ENCODE measurements around the gene SHC3. TPM values are rescaled to one million over a fixed set of nuclear protein-coding genes. Genes with fewer than 3 reads are reported as not detected.

Gene SHC3
- total and polyA plus RNA-seq, 2 donors (not counting 3 experiments of a cell fraction or from before 2014, with no cell fraction given): 1.0 to 2.0 TPM

DNA sequence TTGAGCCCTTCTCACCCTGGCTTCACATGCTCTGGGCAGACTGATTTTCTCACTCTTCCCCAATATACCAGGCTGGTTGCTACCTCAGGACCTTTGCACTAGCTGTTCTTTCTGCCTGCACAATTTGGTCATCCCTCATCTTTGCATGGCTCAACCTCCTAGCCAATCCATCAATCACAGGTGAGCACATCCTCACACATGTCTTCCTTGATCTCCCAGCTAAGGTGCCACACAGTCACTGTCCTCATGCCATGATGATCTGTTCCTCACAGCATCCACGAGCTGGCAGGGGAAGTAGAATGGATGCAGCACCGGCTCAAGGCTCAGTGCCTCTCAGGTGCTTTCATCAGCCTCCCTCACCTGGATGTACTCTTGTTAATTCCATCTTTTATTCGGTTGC lies 218.0 kb downstream of the SHC3 start:
- no TSS peak for BruUV-seq (replicated peaks)
- dilution Hi-C loops (cut with MboI; ENCODE audit: extremely low pct_ligation_motif_present, low sequenced_read_pairs): no loop called here
- TF ChIP-seq GATA2 (IDR thresholded peaks at IDR 0.05; ENCODE audit: insufficient read depth, insufficient read length, low read depth, low read length) (no peak), FOS (IDR thresholded peaks at IDR 0.05; ENCODE audit: borderline replicate concordance, insufficient read depth, low read length) (no peak), EZH2 (IDR thresholded peaks at IDR 0.05; ENCODE audit: borderline replicate concordance, low read depth, low read length, severe bottlenecking) (no peak), POLR2AphosphoS5 (IDR thresholded peaks at IDR 0.05; ENCODE audit: insufficient read depth, low read depth, low read length) (no peak), JUN (IDR thresholded peaks at IDR 0.05; ENCODE audit: borderline replicate concordance, insufficient read depth, insufficient read length, low read depth) (no peak), MYC (IDR thresholded peaks at IDR 0.05; ENCODE audit: low read depth, low read length) (no peak), POLR2A (IDR thresholded peaks at IDR 0.05; ENCODE audit: low read depth, low read length) (no peak)
- TF ChIP-seq, protein P1, sequence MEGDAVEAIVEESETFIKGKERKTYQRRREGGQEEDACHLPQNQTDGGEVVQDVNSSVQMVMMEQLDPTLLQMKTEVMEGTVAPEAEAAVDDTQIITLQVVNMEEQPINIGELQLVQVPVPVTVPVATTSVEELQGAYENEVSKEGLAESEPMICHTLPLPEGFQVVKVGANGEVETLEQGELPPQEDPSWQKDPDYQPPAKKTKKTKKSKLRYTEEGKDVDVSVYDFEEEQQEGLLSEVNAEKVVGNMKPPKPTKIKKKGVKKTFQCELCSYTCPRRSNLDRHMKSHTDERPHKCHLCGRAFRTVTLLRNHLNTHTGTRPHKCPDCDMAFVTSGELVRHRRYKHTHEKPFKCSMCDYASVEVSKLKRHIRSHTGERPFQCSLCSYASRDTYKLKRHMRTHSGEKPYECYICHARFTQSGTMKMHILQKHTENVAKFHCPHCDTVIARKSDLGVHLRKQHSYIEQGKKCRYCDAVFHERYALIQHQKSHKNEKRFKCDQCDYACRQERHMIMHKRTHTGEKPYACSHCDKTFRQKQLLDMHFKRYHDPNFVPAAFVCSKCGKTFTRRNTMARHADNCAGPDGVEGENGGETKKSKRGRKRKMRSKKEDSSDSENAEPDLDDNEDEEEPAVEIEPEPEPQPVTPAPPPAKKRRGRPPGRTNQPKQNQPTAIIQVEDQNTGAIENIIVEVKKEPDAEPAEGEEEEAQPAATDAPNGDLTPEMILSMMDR (IDR thresholded peaks at IDR 0.05; ENCODE audit: extremely low read depth in 1 of 2, insufficient read depth in 1 of 2, low read depth in 1 of 2, low read length in 2 of 2): no peak
- TF ChIP-seq, protein P2, sequence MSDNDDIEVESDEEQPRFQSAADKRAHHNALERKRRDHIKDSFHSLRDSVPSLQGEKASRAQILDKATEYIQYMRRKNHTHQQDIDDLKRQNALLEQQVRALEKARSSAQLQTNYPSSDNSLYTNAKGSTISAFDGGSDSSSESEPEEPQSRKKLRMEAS (IDR thresholded peaks at IDR 0.05; ENCODE audit: insufficient read depth, insufficient read length): no peak
- Histone ChIP-seq H3K36me3 (ENCODE audit: control insufficient read depth in 2 of 2, extremely low read depth in 1 of 2, insufficient read depth in 2 of 2, low read length in 2 of 2) (no peaks in the 10 kb centered on the region), H3K27me3 (ENCODE audit: control insufficient read depth in 2 of 2, insufficient read depth in 2 of 2, low read length in 2 of 2) (peaks cover 0 to 12% of the 10 kb centered on the region in 2 experiments), H2AFZ (ENCODE audit: low read depth, low read length) (no peak overlapping the region), H3K27ac (ENCODE audit: insufficient read depth, low read depth, low read length) (no peak overlapping the region), H3K9ac (replicated peaks; ENCODE audit: extremely low read depth, insufficient read depth, low read length) (no peak overlapping the region), H3K79me2 (ENCODE audit: control insufficient read depth, insufficient read depth, low read length) (no peaks in the 10 kb centered on the region), H4K20me1 (replicated peaks; ENCODE audit: control insufficient read depth, extremely low read depth, insufficient read depth, low read length) (no peaks in the 10 kb centered on the region), H3K9me1 (replicated peaks; ENCODE audit: control insufficient read depth, extremely low read depth, insufficient read depth, low read length) (no peaks in the 10 kb centered on the region), H3K4me3 (replicated peaks in 1 of 3; ENCODE audit: insufficient read depth in 1 of 3, low read depth in 1 of 3, low read length in 3 of 3) (no peak overlapping the region), H3K4me2 (ENCODE audit: insufficient read depth, low read length) (no peak overlapping the region), H3K4me1 (ENCODE audit: control insufficient read depth, extremely low read depth, insufficient read depth, low read length) (no peaks in the 10 kb centered on the region), H3K9me3 (replicated peaks; ENCODE audit: control insufficient read depth, insufficient read depth, low read length) (no peaks in the 10 kb centered on the region)
- ChIA-PET CTCF (no interaction called here), POLR2A (no interaction called here)
- FAIRE-seq (no peak), DNase-seq (ENCODE audit: low read depth, low spot score) (no peak)
- intact Hi-C loops (cut with micrococcal nuclease): no loop called here
